ENCODE measurements around the gene ANKRD12.
A peak's percentile ranks its signal among the peaks of the same experiment; 100 is the strongest.

- no peak for TF ChIP-seq CTCF (IDR thresholded peaks at IDR 0.05; ENCODE audit: low read depth, low read length, missing input control)
- TF ChIP-seq, protein P1, sequence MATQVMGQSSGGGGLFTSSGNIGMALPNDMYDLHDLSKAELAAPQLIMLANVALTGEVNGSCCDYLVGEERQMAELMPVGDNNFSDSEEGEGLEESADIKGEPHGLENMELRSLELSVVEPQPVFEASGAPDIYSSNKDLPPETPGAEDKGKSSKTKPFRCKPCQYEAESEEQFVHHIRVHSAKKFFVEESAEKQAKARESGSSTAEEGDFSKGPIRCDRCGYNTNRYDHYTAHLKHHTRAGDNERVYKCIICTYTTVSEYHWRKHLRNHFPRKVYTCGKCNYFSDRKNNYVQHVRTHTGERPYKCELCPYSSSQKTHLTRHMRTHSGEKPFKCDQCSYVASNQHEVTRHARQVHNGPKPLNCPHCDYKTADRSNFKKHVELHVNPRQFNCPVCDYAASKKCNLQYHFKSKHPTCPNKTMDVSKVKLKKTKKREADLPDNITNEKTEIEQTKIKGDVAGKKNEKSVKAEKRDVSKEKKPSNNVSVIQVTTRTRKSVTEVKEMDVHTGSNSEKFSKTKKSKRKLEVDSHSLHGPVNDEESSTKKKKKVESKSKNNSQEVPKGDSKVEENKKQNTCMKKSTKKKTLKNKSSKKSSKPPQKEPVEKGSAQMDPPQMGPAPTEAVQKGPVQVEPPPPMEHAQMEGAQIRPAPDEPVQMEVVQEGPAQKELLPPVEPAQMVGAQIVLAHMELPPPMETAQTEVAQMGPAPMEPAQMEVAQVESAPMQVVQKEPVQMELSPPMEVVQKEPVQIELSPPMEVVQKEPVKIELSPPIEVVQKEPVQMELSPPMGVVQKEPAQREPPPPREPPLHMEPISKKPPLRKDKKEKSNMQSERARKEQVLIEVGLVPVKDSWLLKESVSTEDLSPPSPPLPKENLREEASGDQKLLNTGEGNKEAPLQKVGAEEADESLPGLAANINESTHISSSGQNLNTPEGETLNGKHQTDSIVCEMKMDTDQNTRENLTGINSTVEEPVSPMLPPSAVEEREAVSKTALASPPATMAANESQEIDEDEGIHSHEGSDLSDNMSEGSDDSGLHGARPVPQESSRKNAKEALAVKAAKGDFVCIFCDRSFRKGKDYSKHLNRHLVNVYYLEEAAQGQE (IDR thresholded peaks at IDR 0.05), result peak; percentile 12
Observed at GRCh38 chr18:9103376-9103873, 33.2 kb upstream of the ANKRD12 start.

All from liver (tissue), 2 donors.